Thyroid gland (tissue), 4 donors: ENCODE measurements around the gene MAML3. TPM values are rescaled to one million over a fixed set of nuclear protein-coding genes. Genes with fewer than 3 reads are reported as not detected.

Experiments
- DNase-seq, 2 donors: peaks; one replicate each; pipeline ENCODE4 v3.0.0-alpha.2; 2019
- H3K27ac ChIP-seq, 3 donors: fragments of 200-600 bp; sonication (generic); 1 replicate in 2 of 3; 2 replicates in 1 of 3; pipeline ENCODE4 v1.5.1; 2016 to 2019; ENCODE audit warnings: mild to moderate bottlenecking in 1 of 3, moderate library complexity in 1 of 3
- H3K27me3 ChIP-seq: fragments of 200-600 bp; sonication (generic); one replicate; pipeline ENCODE4 v1.5.1; 2019
- H3K36me3 ChIP-seq, 2 donors: fragments of 200-600 bp; sonication (generic); one replicate each; pipeline ENCODE4 v1.5.1; 2016 to 2019
- H3K4me1 ChIP-seq, 2 donors: fragments of 200-600 bp; sonication (generic); one replicate each; pipeline ENCODE4 v1.5.1; 2017 to 2019
- H3K4me3 ChIP-seq, 3 donors: fragments of 200-600 bp; sonication (generic); replicated peaks in 1 of 3; 1 replicate in 2 of 3; 2 replicates in 1 of 3; pipeline ENCODE4 v1.5.1; 2016; ENCODE audit warnings: mild to moderate bottlenecking in 1 of 3
- H3K9me3 ChIP-seq: fragments of 200-600 bp; sonication (generic); one replicate; pipeline ENCODE4 v1.5.1; 2017
- CTCF ChIP-seq, 6 experiments: fragments of 200-600 bp in 3 of 6; fragments of 450-650 bp in 3 of 6; sonication (generic) in 3 of 6; IDR thresholded peaks; one replicate each; pipeline ENCODE4 v1.5.1; 2016 to 2019; ENCODE audit warnings: antibody characterized with exemption in 6 of 6, mild to moderate bottlenecking in 2 of 6, inconsistent platforms in 1 of 6, moderate library complexity in 1 of 6
- POLR2A ChIP-seq, 2 donors: fragments of 450-650 bp; IDR thresholded peaks; one replicate each; pipeline ENCODE4 v1.6.1; 2017; ENCODE audit warnings: antibody characterized with exemption in 2 of 2, mild to moderate bottlenecking in 2 of 2, moderate library complexity in 1 of 2
- WGBS, 2 donors: methylation state at CpG; one replicate each; pipeline ENCODE4 v1.1.5; 2017; 5-methylcytosine and 5-hydroxymethylcytosine counted together
- intact Hi-C: fragments of 100-400 bp; cut with DNase I; formaldehyde crosslinking; loops from one replicate; pipeline ENCODE4 v1.15.1; 2023
- total RNA-seq, 4 donors: library from RNA; depleted of rRNA; stranded (reverse); fragments of >200 nt; gene quantifications; one replicate each; pipeline ENCODE4 v1.2.3, GENCODE V29; 2016

MAML3 gene
- total RNA-seq, 4 donors from 2014 or later = 5.7 to 14.1 (median 11.4) TPM

- Histone ChIP-seq H3K4me3 (no peak overlapping the region), H3K4me1 (peaks cover 0 to 3% of the 10 kb centered on the region in 2 donors), H3K36me3 (no peaks in the 10 kb centered on the region), H3K9me3 (no peaks in the 10 kb centered on the region), H3K27me3 (no peaks in the 10 kb centered on the region), H3K27ac (no peak overlapping the region)
- intact Hi-C loops = no loop called here
- no peak for TF ChIP-seq CTCF (IDR thresholded peaks at IDR 0.05)
- DNase-seq = no peak
- WGBS, 2 donors = 84 to 91% methylated on average over 3 of the region's 3 CpGs
These were observed 43.3 kb downstream of the MAML3 start for GRCh38 chr4:140110542-140111215.

DNA sequence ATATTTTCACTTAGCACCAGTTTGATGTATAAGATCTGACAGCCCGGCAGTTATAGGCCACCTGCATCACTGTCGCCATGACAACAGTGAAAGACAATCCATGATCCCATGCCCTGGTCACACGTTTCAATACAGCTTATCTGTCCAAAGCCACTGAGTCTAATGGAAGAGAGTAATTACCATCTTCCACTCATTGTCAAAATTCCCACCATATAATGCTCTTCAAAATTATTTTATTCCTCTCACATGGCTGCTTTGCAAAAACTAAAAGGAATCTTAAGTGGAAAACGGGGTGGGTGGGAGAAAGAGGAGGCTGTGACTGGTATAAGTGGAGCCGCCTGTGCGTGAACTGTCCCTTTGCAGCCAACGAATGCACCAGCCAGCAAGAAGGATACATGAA is 44.2 kb downstream of the MAML3 start:
- H3K36me3 ChIP-seq = no peaks in the 10 kb centered on the region
- no peaks in the 10 kb centered on the region for H3K9me3 ChIP-seq
- peaks cover 0 to 3% of the 10 kb centered on the region in 2 donors for H3K4me1 ChIP-seq
- H3K27me3 ChIP-seq = no peaks in the 10 kb centered on the region
- H3K27ac ChIP-seq = no peak overlapping the region
- 76% methylated on average over 7 of the region's 7 CpGs for WGBS, 2 donors
- TF ChIP-seq CTCF (IDR thresholded peaks at IDR 0.05) = no peak
- no peak for TF ChIP-seq POLR2A (IDR thresholded peaks at IDR 0.05)
- H3K4me3 ChIP-seq = no peak overlapping the region
- intact Hi-C loops = no loop called here
- no peak for DNase-seq

- Histone ChIP-seq H3K9me3 (no peaks in the 10 kb centered on the region), H3K4me3 (no peak overlapping the region), H3K27me3 (no peaks in the 10 kb centered on the region), H3K27ac (no peak overlapping the region), H3K36me3 (no peaks in the 10 kb centered on the region), H3K4me1 (peaks cover 0 to 3% of the 10 kb centered on the region in 2 donors)
- no peak for TF ChIP-seq CTCF (IDR thresholded peaks at IDR 0.05)
- TF ChIP-seq POLR2A (IDR thresholded peaks at IDR 0.05) = no peak
- intact Hi-C loops = no loop called here
- no peak for DNase-seq
- WGBS, 2 donors = 80 to 88% methylated on average over 4 of the region's 4 CpGs
These were observed 44.7 kb downstream of the MAML3 start for GRCh38 chr4:140109292-140109691.

- no peak for DNase-seq
- H3K9me3 ChIP-seq = no peaks in the 10 kb centered on the region
- peaks cover 0 to 3% of the 10 kb centered on the region in 2 donors for H3K4me1 ChIP-seq
- no peak for TF ChIP-seq POLR2A (IDR thresholded peaks at IDR 0.05)
- TF ChIP-seq CTCF (IDR thresholded peaks at IDR 0.05) = no peak
- H3K4me3 ChIP-seq = no peak overlapping the region
- no peaks in the 10 kb centered on the region for H3K36me3 ChIP-seq
- no peak overlapping the region for H3K27ac ChIP-seq
- H3K27me3 ChIP-seq = no peaks in the 10 kb centered on the region
- intact Hi-C loops = no loop called here
These were observed 45.2 kb downstream of the MAML3 start for GRCh38 chr4:140108713-140109230.

DNA sequence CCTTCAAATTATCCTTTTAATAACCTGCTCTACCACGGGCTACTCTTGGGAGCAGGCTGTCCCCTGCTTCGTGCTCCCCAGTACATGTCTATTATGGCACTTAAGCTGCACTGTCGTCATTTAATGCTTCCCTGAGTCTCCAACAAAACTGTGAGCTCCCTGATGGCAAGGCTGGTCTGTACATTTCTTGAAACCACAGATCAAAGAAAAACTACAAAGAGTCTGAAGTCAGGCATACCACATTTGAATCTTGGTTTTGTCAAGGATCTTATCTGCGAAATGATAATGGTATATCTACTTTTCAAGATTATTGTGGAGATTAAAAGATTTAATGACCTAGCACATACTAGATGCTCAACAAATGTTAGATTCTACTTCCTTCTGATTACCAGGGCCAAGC is 45.7 kb downstream of the MAML3 start:
- TF ChIP-seq CTCF (IDR thresholded peaks at IDR 0.05) (no peak), POLR2A (IDR thresholded peaks at IDR 0.05) (no peak)
- H3K9me3 ChIP-seq = no peaks in the 10 kb centered on the region

More for the DNA sequence above, 45.7 kb downstream of the MAML3 start:
- Histone ChIP-seq H3K36me3 (no peaks in the 10 kb centered on the region), H3K4me1 (peaks cover 0 to 3% of the 10 kb centered on the region in 2 donors), H3K4me3 (no peak overlapping the region), H3K27ac (no peak overlapping the region), H3K27me3 (no peaks in the 10 kb centered on the region)
- 45 to 77% methylated on average over 4 of the region's 4 CpGs for WGBS, 2 donors
- DNase-seq = no peak
- intact Hi-C loops = no loop called here
